SK-N-MC (cell line): ENCODE results near the gene USH1G.

Source experiments
- DNase-seq: peaks from one replicate; pipeline ENCODE4 v3.0.0-alpha.2; 2011; ENCODE audit warnings: low read depth, low spot score
- H3K27ac ChIP-seq: fragments of 200-600 bp; sonication (generic); 2 replicates; pipeline ENCODE4 v1.5.1; 2016; ENCODE audit warnings: mixed run types
- H3K36me3 ChIP-seq: fragments of 200-600 bp; sonication (generic); 2 replicates; pipeline ENCODE4 v1.6.1; 2017; ENCODE audit warnings: antibody characterized with exemption, low read length, mixed read lengths; ENCODE audit not compliant: insufficient read depth
- H3K4me3 ChIP-seq: fragments of 200-600 bp; sonication (generic); 2 replicates; pipeline ENCODE4 v1.5.1; 2016
- H3K9ac ChIP-seq: fragments of 200-600 bp; sonication (generic); 2 replicates; pipeline ENCODE4 v1.8.0; 2017; ENCODE audit warnings: mixed run types, mixed read lengths; ENCODE audit not compliant: insufficient read length
- H3K9me3 ChIP-seq: fragments of 200-600 bp; sonication (generic); 2 replicates; pipeline ENCODE4 v1.6.1; 2017; ENCODE audit warnings: low read depth, mild to moderate bottlenecking, antibody characterized with exemption, low read length, moderate library complexity, mixed read lengths
- EZH2 ChIP-seq: fragments of 200-600 bp; sonication (generic); IDR thresholded peaks from one replicate; pipeline ENCODE4 v1.6.1; 2017; ENCODE audit warnings: antibody characterized with exemption
- FOXP2 ChIP-seq: optimal IDR thresholded peaks from 2 replicates; pipeline ENCODE3; 2011; ENCODE audit warnings: mild to moderate bottlenecking, moderate library complexity; ENCODE audit not compliant: insufficient read depth; ENCODE audit errors: extremely low read length, control extremely low read depth
- POLR2AphosphoS5 ChIP-seq: IDR thresholded peaks from 2 replicates; pipeline ENCODE4 v1.6.1; 2012; ENCODE audit warnings: mild to moderate bottlenecking, low read depth, low read length, borderline replicate concordance

Gene USH1G

GRCh38 chr17:74925242-74925641 lies 2.2 kb upstream of the USH1G start:
- TF ChIP-seq EZH2 (no peak), POLR2AphosphoS5 (no peak), FOXP2 (no peak)
- no peak overlapping the region for H3K4me3 ChIP-seq
- no peak overlapping the region for H3K27ac ChIP-seq
- no peaks in the 10 kb centered on the region for H3K36me3 ChIP-seq
- no peak for DNase-seq
- no peak overlapping the region for H3K9ac ChIP-seq
- H3K9me3 ChIP-seq = no peaks in the 10 kb centered on the region

GRCh38 chr17:74924250-74924948 lies 1.3 kb upstream of the USH1G start, which contains the start of gene OTOP2:
OTOP2 (plus strand) TSS chr17:74924273; CDS start chr17:74924633, 360 bp downstream.
- H3K9me3 ChIP-seq = no peaks in the 10 kb centered on the region
- no peaks in the 10 kb centered on the region for H3K36me3 ChIP-seq
- H3K4me3 ChIP-seq = peak within 1 kb of the TSS; percentile 71
- TF ChIP-seq EZH2 (no peak), FOXP2 (no peak), POLR2AphosphoS5 (no peak)
- no peak within 1 kb of the TSS for H3K9ac ChIP-seq
- no peak within 1 kb of the TSS for H3K27ac ChIP-seq
- DNase-seq = no peak

GRCh38 chr17:74923538-74924249 lies 639 bp upstream of the USH1G start:
- DNase-seq = no peak
- Histone ChIP-seq H3K9me3 (no peaks in the 10 kb centered on the region), H3K27ac (no peak overlapping the region), H3K9ac (no peak overlapping the region), H3K36me3 (no peaks in the 10 kb centered on the region), H3K4me3 (peak overlapping the region; percentile 71)
- TF ChIP-seq EZH2 (no peak), POLR2AphosphoS5 (no peak), FOXP2 (no peak)

- Histone ChIP-seq H3K9ac (no peak overlapping the region), H3K36me3 (no peaks in the 10 kb centered on the region), H3K27ac (no peak overlapping the region), H3K9me3 (no peaks in the 10 kb centered on the region), H3K4me3 (no peak overlapping the region)
- no peak for DNase-seq
- TF ChIP-seq POLR2AphosphoS5 (no peak), FOXP2 (no peak), EZH2 (no peak)
Measured at GRCh38 chr17:74922172-74922571, 883 bp downstream of the USH1G start.

GRCh38 chr17:74921769-74922168 lies 1.3 kb downstream of the USH1G start:
- no peak for DNase-seq
- no peak overlapping the region for H3K27ac ChIP-seq
- TF ChIP-seq POLR2AphosphoS5 (no peak), FOXP2 (no peak), EZH2 (no peak)

GRCh38 chr17:74921026-74921681 lies 1.9 kb downstream of the USH1G start:
- TF ChIP-seq FOXP2 (no peak), EZH2 (no peak)
- DNase-seq = no peak

More at GRCh38 chr17:74921769-74922168, 1.3 kb downstream of the USH1G start:
- Histone ChIP-seq H3K9me3 (no peaks in the 10 kb centered on the region), H3K4me3 (no peak overlapping the region), H3K36me3 (no peaks in the 10 kb centered on the region), H3K9ac (no peak overlapping the region)

DNA sequence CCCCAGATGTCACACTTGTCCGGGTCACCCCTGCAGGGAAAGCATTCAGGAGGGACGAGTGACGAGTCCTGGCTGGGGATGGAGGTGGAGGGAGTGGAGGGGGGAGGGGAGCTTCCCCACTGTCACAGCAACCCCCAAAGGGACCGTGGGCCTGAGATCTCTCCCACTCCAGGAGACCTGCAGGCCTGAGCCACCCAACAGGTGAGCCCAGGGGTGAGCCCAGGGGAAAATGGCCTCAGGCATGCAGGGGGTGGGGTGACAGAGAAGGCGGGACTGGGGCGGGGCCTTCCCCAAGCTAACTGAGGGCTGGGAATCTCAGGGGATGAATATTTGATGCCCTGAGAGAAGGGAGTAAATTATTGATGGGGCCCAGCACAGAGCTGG lies 2.4 kb downstream of the USH1G start:
- Histone ChIP-seq H3K27ac (no peak overlapping the region), H3K36me3 (no peaks in the 10 kb centered on the region), H3K4me3 (no peak overlapping the region), H3K9me3 (no peaks in the 10 kb centered on the region), H3K9ac (no peak overlapping the region)
- TF ChIP-seq POLR2AphosphoS5 = no peak
- no peak for TF ChIP-seq FOXP2
- TF ChIP-seq EZH2 = no peak
- no peak for DNase-seq

More at GRCh38 chr17:74921026-74921681, 1.9 kb downstream of the USH1G start:
- Histone ChIP-seq H3K9me3 (no peaks in the 10 kb centered on the region), H3K27ac (no peak overlapping the region), H3K9ac (no peak overlapping the region), H3K4me3 (no peak overlapping the region), H3K36me3 (no peaks in the 10 kb centered on the region)

DNA sequence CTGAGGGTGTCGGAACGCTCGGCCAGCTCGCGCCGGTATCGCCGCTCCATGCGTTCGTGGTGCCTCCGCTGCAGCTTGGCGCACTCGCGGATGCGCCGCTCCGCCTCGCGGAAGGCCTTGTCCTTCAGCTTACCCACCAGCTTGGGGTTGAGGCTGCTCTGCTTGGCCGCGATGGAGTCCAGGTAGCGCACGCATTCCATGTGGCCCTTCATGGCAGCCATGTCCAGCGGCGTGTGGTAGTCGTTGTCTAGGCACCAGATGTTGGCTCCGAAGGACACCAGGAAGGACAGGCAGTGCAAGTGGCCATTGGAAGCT lies 2.8 kb downstream of the USH1G start:
- Histone ChIP-seq H3K9ac (no peak overlapping the region), H3K36me3 (no peaks in the 10 kb centered on the region), H3K9me3 (no peaks in the 10 kb centered on the region), H3K27ac (no peak overlapping the region), H3K4me3 (no peak overlapping the region)
- TF ChIP-seq EZH2 (no peak), FOXP2 (no peak), POLR2AphosphoS5 (no peak)
- no peak for DNase-seq
